Omental fat pad (tissue), 4 donors: ENCODE measurements around the gene AFG1L. TPM values are rescaled to one million over a fixed set of nuclear protein-coding genes. Genes with fewer than 3 reads are reported as not detected.
"Not testable (repeated sequence)": the region's sequence is repeated elsewhere in the genome, so short reads cannot be mapped to it uniquely, and the experiment has no call there.

ENCODE experiments used
- ATAC-seq: fragments of 150-250 bp; one replicate; pipeline ENCODE4 v1.9.1; 2016; ENCODE audit warnings: mild to moderate bottlenecking, moderate library complexity; ENCODE audit not compliant: low FRiP score
- DNase-seq: peaks from one replicate; pipeline ENCODE4 v3.0.0-alpha.2; 2019; ENCODE audit warnings: low spot score
- total RNA-seq, 4 donors: library from RNA; depleted of rRNA; stranded (reverse); fragments of >200 nt; gene quantifications; one replicate each; pipeline ENCODE4 v1.1.0, GENCODE V29; 2016
- TF ChIP-seq, protein P1 (sequence below), 3 donors: fragments of 450-650 bp; IDR thresholded peaks; one replicate each; pipeline ENCODE4 v1.5.1; 2016 to 2017; ENCODE audit warnings: antibody characterized with exemption in 3 of 3, mild to moderate bottlenecking in 3 of 3, moderate library complexity in 2 of 3

Gene AFG1L
- total RNA-seq, 4 donors from 2014 or later: 1.8 to 4.3 (median 2.6) TPM

DNA sequence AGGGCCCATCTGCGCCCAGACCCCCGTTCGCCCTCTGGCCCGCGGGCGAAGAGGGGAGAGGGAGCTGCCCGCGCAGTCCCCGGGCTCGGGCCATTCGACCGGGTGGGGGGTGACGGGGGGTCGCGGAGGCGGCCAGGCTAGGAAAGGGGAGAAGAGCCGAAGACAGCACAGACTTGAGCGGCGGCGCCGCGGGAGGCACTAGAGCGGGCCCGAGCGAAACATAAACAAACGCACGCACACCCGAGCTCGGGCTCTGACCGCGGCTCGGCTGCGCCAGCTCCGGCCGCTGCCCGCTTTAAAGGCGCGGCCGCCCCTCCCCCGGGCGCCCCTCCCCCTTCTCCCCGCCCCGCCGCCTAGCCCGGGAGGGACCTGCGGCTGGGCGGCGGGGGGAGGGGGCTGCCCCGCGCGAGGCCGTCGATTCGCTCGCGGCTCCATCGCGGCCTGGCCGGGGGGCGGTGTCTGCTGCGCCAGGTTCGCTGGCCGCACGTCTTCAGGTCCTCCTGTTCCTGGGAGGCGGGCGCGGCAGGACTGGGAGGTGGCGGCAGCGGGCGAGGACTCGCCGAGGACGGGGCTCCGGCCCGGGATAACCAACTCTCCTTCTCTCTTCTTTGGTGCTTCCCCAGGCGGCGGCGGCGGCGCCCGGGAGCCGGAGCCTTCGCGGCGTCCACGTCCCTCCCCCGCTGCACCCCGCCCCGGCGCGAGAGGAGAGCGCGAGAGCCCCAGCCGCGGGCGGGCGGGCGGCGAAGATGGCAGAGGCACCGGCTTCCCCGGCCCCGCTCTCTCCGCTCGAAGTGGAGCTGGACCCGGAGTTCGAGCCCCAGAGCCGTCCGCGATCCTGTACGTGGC, 265.8 kb downstream of the AFG1L start, which contains the start of gene FOXO3:
TSS of gene FOXO3 (plus strand) at position 455 of the 846 bp plus-strand sequence. CDS start at position 747, 292 bp downstream.
- TF ChIP-seq, protein P1, sequence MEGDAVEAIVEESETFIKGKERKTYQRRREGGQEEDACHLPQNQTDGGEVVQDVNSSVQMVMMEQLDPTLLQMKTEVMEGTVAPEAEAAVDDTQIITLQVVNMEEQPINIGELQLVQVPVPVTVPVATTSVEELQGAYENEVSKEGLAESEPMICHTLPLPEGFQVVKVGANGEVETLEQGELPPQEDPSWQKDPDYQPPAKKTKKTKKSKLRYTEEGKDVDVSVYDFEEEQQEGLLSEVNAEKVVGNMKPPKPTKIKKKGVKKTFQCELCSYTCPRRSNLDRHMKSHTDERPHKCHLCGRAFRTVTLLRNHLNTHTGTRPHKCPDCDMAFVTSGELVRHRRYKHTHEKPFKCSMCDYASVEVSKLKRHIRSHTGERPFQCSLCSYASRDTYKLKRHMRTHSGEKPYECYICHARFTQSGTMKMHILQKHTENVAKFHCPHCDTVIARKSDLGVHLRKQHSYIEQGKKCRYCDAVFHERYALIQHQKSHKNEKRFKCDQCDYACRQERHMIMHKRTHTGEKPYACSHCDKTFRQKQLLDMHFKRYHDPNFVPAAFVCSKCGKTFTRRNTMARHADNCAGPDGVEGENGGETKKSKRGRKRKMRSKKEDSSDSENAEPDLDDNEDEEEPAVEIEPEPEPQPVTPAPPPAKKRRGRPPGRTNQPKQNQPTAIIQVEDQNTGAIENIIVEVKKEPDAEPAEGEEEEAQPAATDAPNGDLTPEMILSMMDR (IDR thresholded peaks at IDR 0.05): no peak
- DNase-seq (peak; percentile 66), ATAC-seq (peak; percentile 50)

DNA sequence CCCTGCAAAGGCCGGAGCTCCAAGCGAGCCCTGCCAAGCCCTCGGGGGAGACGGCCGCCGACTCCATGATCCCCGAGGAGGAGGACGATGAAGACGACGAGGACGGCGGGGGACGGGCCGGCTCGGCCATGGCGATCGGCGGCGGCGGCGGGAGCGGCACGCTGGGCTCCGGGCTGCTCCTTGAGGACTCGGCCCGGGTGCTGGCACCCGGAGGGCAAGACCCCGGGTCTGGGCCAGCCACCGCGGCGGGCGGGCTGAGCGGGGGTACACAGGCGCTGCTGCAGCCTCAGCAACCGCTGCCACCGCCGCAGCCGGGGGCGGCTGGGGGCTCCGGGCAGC, 266.4 kb downstream of the AFG1L start:
- DNase-seq, ATAC-seq: not testable (repeated sequence)

DNA sequence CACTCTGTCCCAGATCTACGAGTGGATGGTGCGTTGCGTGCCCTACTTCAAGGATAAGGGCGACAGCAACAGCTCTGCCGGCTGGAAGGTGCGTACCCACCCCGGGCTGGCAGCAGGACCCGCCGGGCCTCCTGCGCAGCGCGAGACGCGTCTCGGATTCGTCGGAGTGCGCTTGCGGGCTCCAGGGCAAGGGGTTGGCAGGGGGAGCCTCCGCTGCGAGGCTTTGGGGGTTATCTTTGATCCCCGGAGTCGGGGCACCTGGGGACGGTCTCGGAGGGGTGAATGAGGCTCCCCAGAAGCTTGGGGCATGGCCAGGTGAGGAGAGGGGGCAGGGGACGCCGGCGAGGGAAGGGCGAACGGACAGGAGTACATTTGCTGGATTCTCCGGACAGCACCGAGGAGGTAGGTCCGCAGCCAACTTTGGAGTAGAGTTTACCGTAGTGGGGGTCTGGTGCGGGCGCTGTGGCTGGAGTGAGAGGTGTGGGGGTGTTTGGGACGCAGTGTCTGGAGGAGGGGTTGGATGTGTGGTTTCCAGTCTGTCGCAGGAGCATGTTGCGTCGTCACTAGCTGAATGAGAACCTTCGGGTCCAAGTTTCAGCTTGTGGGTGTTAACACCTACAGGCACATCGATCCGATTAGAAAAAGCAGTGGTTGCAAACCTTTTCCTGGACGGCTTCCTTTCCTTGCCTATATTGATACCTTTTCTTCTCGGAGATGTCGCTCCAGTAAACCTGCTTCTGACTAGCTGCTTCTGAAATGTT, 267.1 kb downstream of the AFG1L start:
- TF ChIP-seq, protein P1 (IDR thresholded peaks at IDR 0.05): no peak
- DNase-seq: no peak

DNA sequence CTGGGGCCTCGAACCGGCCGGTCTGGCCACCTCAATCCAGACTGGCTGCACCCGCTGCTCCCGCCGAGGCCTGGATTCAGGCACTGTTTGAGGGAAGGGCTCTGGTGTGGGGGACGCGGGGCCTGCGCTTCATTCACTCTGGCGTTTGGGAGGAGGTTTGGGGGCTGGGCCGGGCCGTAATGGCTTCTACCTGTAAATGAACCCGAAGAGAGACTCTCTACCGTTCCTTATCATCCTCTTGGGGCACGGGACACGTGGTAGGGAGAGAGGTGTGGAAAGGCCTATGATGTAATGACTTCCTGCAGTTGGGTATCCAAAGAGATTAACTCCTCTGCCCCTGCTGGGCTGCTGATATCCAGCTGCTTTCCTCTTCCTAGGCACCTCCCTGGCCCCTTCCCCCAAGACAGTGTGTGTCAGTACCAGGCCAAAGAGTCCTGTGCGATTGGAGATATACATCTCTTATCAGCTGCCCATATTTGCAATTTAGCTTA, 267.7 kb downstream of the AFG1L start:
- DNase-seq (no peak), ATAC-seq (peak; percentile 0)
- TF ChIP-seq, protein P1 (IDR thresholded peaks at IDR 0.05): no peak

More for the DNA sequence above, 267.1 kb downstream of the AFG1L start:
- ATAC-seq: no peak

DNA sequence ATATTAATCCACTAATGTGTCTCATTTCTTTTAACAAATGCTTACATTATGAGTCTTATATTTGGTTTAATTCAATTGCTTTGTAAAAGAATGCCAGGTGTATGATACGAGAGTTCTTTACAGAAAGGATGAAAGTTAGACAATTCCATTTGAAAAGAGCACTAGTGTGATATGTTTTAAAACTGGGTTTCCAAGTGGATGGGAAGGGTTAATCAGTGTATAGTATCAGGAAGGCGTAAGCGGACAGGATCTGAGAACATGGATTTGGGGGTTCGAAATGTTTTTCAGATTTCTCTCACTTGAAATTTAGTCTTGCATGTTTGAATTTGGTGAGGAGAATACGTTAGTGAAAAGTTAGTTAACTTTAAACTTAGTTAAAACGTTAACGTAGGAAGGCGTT, 268.4 kb downstream of the AFG1L start:
- DNase-seq (no peak), ATAC-seq (no peak)
- TF ChIP-seq, protein P1 (IDR thresholded peaks at IDR 0.05): no peak

DNA sequence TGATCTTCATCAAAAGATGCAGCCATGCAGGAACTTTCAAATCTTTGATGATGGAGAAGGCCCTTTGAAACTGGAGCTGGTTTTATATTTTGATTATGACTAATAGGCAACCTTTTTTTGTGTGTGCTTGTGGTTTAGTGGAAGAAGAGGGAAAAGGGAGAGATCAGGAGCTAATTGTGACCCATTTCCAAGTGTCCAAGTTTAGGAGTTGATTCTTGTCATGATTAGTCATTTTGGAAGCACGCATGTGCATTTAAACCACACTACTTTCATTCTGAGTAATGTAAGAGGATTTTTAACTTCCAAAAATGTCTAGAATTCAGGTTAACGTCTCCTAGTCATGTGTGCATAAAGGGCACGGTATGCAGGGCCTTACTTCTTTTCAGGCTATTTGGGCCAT, 269.3 kb downstream of the AFG1L start:
- TF ChIP-seq, protein P1 (IDR thresholded peaks at IDR 0.05): no peak
- ATAC-seq: no peak
- DNase-seq: no peak

DNA sequence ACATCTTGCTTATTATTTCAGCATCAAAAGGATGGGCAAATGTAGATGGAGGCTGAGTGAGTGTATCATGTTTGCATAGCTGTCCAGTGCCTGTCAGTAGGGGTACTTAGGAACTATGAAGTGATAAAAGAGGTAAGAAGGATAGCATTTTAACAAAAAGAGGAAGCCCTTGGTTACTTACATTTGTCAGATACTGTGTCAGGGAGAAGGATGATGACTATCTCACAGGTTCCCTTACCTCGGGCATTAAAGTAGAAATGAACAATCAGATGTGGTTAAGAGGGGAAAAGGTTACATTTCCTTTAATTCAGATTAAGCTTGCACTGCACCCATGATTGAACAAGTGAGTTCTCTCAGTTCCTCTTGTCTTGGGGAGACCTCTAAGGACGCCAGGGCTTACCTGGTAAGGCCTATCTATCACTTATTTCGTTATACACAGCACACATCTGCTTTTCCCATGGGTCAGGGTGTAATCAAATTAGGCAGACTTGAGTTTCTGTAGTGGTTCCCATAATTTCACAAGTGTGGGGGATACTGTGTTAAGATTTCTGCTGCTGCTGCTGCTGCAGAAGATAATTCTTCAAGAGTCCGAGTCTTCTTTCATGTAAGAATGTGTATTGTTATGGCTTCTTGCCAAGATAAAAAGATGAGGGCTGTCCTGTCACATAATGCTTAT, 270.4 kb downstream of the AFG1L start:
- ATAC-seq: peak; percentile 2
- TF ChIP-seq, protein P1 (IDR thresholded peaks at IDR 0.05): no peak
- no peak for DNase-seq
